Ramos (cell line): ENCODE data around the gene PDE3B.
"Not testable (repeated sequence)": the region's sequence is repeated elsewhere in the genome, so short reads cannot be mapped to it uniquely, and the experiment has no call there.

Experiments
- in situ Hi-C: fragments of 300-500 bp; cut with MboI; formaldehyde crosslinking; loops from one replicate; pipeline ENCODE4 v1.14.3; 2022; ENCODE audit warnings: low sequenced_read_pairs; ENCODE audit not compliant: unreplicated experiment

The PDE3B gene

GRCh38 chr11:14643697-14644225, at the start of gene PDE3B:
Gene PDE3B (plus strand): TSS chr11:14643804. CDS start chr11:14644076, 272 bp downstream.
- in situ Hi-C loops: no loop called here

GRCh38 chr11:14595261-14595660, 48.3 kb upstream of the PDE3B start:
- in situ Hi-C loops: not testable (repeated sequence)

DNA sequence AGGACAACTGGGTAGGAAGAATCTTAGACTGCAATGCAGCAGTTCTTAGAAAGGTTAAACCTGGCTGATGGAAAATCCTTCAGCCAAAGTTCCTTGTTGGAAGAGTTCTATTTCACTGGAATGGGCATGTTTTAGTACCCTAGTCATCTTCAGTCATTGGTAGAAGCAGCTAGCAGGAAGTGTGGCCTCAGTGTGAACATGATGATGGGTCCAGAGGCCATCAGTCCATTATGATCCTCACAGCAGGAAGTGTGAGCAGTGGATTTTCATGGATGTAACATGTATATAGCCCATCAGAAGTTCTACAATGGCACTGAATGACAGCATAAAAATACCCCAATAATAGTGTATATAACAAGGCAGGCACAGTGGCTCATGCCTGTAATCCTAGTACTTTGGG, 35.9 kb upstream of the PDE3B start:
- in situ Hi-C loops: no loop called here

DNA sequence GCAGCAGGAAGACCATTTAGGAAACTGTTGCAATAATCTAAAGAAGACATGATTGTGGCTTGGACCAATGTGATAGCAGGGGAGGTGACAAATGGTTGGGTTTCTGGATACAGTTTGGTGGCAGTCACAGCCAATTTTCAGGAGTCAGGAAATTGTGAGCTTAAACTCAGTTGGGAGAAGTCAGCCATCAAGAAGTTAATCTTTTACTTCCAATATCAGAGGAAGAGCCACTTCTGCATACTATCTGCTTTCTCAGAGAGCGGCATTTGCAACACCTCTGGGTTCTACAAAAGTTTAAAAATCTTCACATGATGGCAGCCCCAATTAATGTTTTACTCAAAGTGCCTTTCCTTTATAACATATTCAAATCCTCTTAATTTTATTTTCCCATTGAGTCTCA, 33.7 kb upstream of the PDE3B start:
- in situ Hi-C loops: no loop called here

GRCh38 chr11:14611939-14612338, 31.7 kb upstream of the PDE3B start:
- in situ Hi-C loops: no loop called here

- in situ Hi-C loops: no loop called here
Observed at GRCh38 chr11:14612694-14613093, 30.9 kb upstream of the PDE3B start.

GRCh38 chr11:14614091-14614622, 29.4 kb upstream of the PDE3B start:
- in situ Hi-C loops: no loop called here

DNA sequence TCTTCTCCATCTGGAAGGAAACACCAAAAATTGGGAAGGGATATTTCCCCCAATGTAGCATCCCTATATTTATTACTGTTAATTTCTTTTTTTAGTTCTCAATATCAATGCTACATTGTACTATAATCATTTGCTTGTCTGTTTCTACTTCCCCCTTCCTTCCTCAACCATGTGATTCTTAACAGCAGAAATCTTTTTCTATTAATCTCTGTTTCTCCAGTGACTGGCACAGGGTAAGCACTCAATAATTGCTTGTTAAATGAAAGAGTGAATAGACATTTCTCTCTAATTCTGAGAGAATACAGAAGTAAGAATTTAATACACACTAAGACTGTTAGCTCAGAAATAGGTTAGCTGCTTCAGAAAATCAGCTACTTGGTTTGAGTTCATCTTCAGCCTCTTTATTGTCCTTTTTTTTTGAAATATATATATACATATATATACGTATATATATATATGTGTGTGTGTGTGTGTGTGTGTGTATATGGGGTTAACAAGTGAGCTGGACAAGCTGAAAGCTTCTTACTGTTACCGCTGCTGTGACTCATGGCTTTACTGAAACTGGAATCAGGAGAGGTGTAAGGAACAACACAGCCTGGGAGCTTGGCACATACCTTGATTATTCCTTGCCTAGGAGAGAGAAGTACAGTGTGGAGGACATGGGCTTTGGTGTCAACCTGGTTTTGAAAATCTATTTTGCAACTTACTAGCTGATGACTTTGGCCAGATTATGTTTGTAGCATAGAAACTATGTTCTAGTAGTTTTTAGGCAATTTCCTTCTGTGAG, 26.2 kb upstream of the PDE3B start:
- in situ Hi-C loops: no loop called here

GRCh38 chr11:14618060-14618459, 25.5 kb upstream of the PDE3B start:
- in situ Hi-C loops: no loop called here

- in situ Hi-C loops: no loop called here
Observed at GRCh38 chr11:14619603-14620531, 23.7 kb upstream of the PDE3B start.

DNA sequence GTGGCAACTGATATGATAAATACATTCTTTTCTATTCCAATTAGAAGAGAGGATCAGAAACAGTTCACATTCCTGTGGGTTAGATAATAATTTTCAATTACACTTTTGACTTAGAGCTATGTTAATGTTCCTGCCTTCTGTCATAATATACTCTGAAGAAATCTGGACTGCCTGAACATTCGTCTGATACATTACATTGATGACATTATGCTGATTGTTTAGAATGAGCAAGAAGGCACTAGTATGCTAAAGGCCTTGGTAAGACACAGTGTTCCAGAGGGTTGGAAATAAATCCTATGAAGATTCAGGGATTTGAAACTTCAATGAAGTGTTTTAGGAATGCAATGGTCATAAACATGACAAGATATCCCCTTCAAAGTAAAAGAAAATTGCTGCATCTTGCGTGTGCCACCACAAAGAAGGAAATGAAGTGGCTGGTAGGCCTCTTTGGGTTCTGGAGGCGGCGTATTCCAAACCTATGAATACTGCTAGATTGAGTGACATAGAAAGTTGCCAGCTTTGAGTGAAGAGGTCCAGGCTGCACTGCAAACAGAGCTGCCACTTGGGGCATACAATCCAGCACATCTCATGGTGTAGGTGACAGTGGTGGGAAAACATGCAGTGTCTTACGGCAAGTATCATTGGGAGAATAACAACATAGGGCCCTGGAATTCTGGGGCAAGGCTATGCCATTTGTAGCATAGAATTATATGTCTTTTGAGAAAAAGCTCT, 21.2 kb upstream of the PDE3B start:
- in situ Hi-C loops: no loop called here

DNA sequence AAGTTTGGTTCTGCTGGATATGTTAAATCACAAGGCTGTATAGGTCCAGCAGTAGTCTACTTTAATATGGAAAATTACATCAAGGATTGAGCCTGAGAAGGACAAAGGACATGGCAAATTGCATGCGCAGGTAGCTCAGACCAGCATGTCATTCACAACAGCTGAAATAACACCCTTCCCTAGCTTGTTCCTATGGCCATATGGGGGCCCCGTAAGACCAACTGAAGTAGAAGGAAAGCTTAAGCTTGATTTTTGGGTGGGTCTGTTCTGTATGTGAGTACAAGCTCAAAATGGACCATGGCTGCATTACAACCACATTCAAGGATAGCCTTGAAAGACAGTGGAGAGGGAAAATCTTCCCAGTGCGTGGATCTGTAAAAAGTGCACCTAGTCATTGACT, 20.6 kb upstream of the PDE3B start:
- in situ Hi-C loops: no loop called here

GRCh38 chr11:14625586-14626205, 17.9 kb upstream of the PDE3B start:
- in situ Hi-C loops: no loop called here

DNA sequence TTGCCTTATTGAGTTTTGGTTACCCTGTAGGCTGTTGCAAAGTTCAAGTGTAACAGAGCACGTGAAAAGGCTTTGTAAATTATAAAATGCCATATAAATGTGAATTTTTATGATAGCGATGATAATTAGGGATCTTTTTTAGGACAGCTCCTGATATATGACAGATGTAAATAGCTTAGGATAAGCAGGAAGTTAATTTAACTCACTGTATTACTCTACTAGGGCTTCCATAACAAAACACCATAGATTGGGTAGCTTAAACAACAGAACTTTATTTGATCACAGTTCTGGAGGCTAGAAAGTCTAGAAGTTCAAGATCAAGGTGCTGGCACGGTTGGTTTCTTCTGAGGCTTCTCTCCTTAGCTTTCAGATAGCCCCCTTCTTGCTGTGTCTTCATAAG, 17.0 kb upstream of the PDE3B start:
- in situ Hi-C loops: no loop called here

GRCh38 chr11:14633506-14634224, 9.9 kb upstream of the PDE3B start:
- in situ Hi-C loops: not testable (repeated sequence)

DNA sequence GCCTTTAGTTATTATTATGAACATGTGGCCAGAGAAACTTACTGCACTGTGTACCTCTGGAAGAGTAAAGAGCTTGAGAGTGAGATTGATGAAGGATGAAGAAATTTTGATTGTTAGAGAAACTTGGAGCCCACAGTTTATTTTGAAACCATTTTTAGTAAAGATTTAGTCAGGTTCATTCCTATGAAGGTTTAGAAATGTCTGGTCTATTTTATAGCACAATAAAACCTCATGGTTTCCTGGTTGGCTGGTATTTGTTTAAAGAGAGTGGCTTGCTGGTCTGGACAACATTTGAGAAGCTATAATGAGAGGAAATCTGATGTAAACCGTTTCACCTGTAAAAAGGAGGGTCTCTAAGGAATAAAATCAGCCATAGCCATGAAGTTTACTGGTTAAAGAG, 8.8 kb upstream of the PDE3B start:
- in situ Hi-C loops: no loop called here

- in situ Hi-C loops: no loop called here
Observed at GRCh38 chr11:14635546-14635945, 8.1 kb upstream of the PDE3B start.

GRCh38 chr11:14636119-14636518, 7.5 kb upstream of the PDE3B start:
- in situ Hi-C loops: no loop called here

GRCh38 chr11:14637868-14638409, 5.7 kb upstream of the PDE3B start:
- in situ Hi-C loops: no loop called here
